Measurements from ENCODE around the gene RADX. TPM values are rescaled to one million over a fixed set of nuclear protein-coding genes. Genes with fewer than 3 reads are reported as not detected.

Gene RADX
- total and polyA plus RNA-seq, 2 of the 13 experiments (the other 11 are each of a cell fraction or from before 2014, with no cell fraction given), result 1.1 to 2.7 TPM

- peak; percentile 66 for DNase-seq (ENCODE audit: low spot score)
- ChIA-PET POLR2A (interaction anchor here (0.7 to 1.9 kb wide), 10 partner anchors 8 to 718 kb away, joined by 3 to 28 read pairs (median 3); no protein-coding TSS in a partner anchor), CTCF (ENCODE audit: low intra/inter-chr PET ratio, low total read pairs) (no interaction called here)
- Histone ChIP-seq H4K20me1 (ENCODE audit: insufficient read depth, low read length) (peaks cover 4% of the 10 kb centered on the region; the same call in 1 of the 2 replicates), H3K79me2 (ENCODE audit: insufficient read depth, low read length) (peaks cover 59% of the 10 kb centered on the region), H3K27ac (ENCODE audit: extremely low read length, insufficient read depth, low read length) (peak within 1 kb of the TSS; percentile 77), H3K36me3 (replicated peaks in 1 of 2; ENCODE audit: control insufficient read depth in 1 of 2, insufficient read depth in 2 of 2, low read length in 2 of 2) (no peaks in the 10 kb centered on the region), H2AFZ (ENCODE audit: low read length) (peak within 1 kb of the TSS; percentile 54), H3K9me3 (ENCODE audit: low read length) (no peaks in the 10 kb centered on the region), H3K27me3 (ENCODE audit: control insufficient read depth in 1 of 2, insufficient read depth in 2 of 2, low read length in 2 of 2) (no peaks in the 10 kb centered on the region; a peak in 1 of 5 replicates), H3K4me2 (ENCODE audit: low read depth, low read length) (peak within 1 kb of the TSS; percentile 84), H3K9ac (ENCODE audit: insufficient read depth, low read depth, low read length) (peak within 1 kb of the TSS; percentile 85), H3K4me3 (replicated peaks in 1 of 3; ENCODE audit: insufficient read depth in 1 of 3, low read depth in 2 of 3, low read length in 3 of 3) (peak within 1 kb of the TSS; percentile 82 to 88 (median 85)), H3K4me1 (ENCODE audit: insufficient read depth, low read length) (peaks cover 8% of the 10 kb centered on the region)
- no TSS peak for BruUV-seq (replicated peaks)
- ATAC-seq, result peak; percentile 95
- in situ Hi-C loops (cut with HindIII; ENCODE audit: extremely low pct_ligation_motif_present, low pct_unique_long_range_greater_than_20kb), result no loop called here
- intact Hi-C loops (cut with micrococcal nuclease; ENCODE audit: unreplicated experiment), result loop anchor here (1.0 kb wide), 1 partner anchor 33 kb away; no protein-coding TSS in a partner anchor
- FAIRE-seq, result peak; percentile 64
- WGBS (ENCODE audit: low lambda C conversion rate), result 1% methylated on average over 10 of the region's 79 CpGs
- no peak for TF ChIP-seq ZNF136 (CRISPR knock-in tag; IDR thresholded peaks at IDR 0.05; ENCODE audit: low read depth)
- no peak for TF ChIP-seq LCORL (IDR thresholded peaks at IDR 0.05)
- TF ChIP-seq LCORL (CRISPR knock-in tag; IDR thresholded peaks at IDR 0.05), result peak; percentile 58
- no peak for TF ChIP-seq KAT2B (IDR thresholded peaks at IDR 0.05; ENCODE audit: borderline replicate concordance, low read depth, low read length)
- no peak for TF ChIP-seq ZNF724P (CRISPR knock-in tag; IDR thresholded peaks at IDR 0.05; ENCODE audit: borderline replicate concordance)
- no peak for TF ChIP-seq ZNF432 (CRISPR knock-in tag; IDR thresholded peaks at IDR 0.05; ENCODE audit: borderline replicate concordance)
- no peak for TF ChIP-seq HMGA1 (CRISPR knock-in tag; conservative IDR thresholded peaks at IDR 0.05)
- TF ChIP-seq KMT2A (CRISPR knock-in tag; IDR thresholded peaks at IDR 0.05), result peak; percentile 73; the same call in 1 of the 2 replicates
- peak; percentile 78; the same call in 1 of the 2 replicates for TF ChIP-seq ZNF414 (CRISPR knock-in tag; IDR thresholded peaks at IDR 0.05)
- 0 out of 2 replicates have a peak, but pooled peaks have one; percentile 35 for TF ChIP-seq IRF2 (CRISPR knock-in tag; IDR thresholded peaks at IDR 0.05)
- no peak for TF ChIP-seq ZNF7 (CRISPR knock-in tag; IDR thresholded peaks at IDR 0.05)
- TF ChIP-seq, protein P1, sequence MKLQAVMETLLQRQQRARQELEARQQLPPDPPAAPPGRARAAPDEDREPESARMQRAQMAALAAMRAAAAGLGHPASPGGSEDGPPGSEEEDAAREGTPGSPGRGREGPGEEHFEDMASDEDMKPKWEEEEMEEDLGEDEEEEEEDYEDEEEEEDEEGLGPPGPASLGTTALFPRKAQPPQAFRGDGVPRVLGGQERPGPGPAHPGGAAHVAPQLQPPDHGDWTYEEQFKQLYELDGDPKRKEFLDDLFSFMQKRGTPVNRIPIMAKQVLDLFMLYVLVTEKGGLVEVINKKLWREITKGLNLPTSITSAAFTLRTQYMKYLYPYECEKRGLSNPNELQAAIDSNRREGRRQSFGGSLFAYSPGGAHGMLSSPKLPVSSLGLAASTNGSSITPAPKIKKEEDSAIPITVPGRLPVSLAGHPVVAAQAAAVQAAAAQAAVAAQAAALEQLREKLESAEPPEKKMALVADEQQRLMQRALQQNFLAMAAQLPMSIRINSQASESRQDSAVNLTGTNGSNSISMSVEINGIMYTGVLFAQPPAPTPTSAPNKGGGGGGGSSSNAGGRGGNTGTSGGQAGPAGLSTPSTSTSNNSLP (IDR thresholded peaks at IDR 0.05; ENCODE audit: low read depth, low read length), result no peak
- no peak for TF ChIP-seq CTCF (CRISPR knock-in tag; IDR thresholded peaks at IDR 0.05)
- no peak for TF ChIP-seq ZMAT5 (CRISPR knock-in tag; IDR thresholded peaks at IDR 0.05; ENCODE audit: borderline replicate concordance, low read depth)
- no peak for TF ChIP-seq SNAPC5 (CRISPR knock-in tag; IDR thresholded peaks at IDR 0.05; ENCODE audit: borderline replicate concordance)
- no peak; the same call in 1 of the 2 replicates for TF ChIP-seq ZNF564 (CRISPR knock-in tag; IDR thresholded peaks at IDR 0.05)
- TF ChIP-seq ZNF460 (CRISPR knock-in tag; IDR thresholded peaks at IDR 0.05; ENCODE audit: borderline replicate concordance), result no peak
- TF ChIP-seq GTF2F1 (IDR thresholded peaks at IDR 0.05; ENCODE audit: low read length), result no peak
- peak; percentile 85 for TF ChIP-seq ATF7-NPFF (CRISPR knock-in tag; IDR thresholded peaks at IDR 0.05; ENCODE audit: low read depth)
Observed at GRCh38 chrX:106726485-106727437, 115.0 kb downstream of the RADX start, which contains the start of gene RNF128. RNF128 (plus strand) TSS chrX:106726701; CDS start chrX:106726914, 213 bp downstream.
